ENCODE data around the gene ARL5C. TPM values are rescaled to one million over a fixed set of nuclear protein-coding genes. Genes with fewer than 3 reads are reported as not detected.

Gene ARL5C
- total RNA-seq, 2 donors from 2014 or later, result not detected

DNA sequence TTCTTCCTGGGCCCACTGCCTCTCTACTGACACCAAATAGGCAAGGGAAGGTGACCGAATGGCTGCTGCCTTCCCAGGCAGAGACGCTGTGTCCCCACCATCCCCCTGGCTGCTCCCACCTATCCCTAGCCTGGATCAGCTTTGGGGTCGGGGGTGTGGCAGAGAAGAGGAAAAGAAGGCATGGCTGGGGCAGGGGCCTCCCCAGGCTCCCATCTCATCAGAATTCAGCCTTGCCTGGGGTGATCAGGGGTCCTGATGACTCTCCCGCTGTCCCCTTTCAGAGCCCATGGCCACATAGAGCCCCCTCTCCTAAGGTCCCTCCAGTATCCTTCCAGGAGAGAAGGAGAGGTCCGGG is 15.2 kb downstream of the ARL5C start:
- Histone ChIP-seq H3K4me3 (peak overlapping the region; percentile 46 to 89), H3K27me3 (peaks cover 0 to 4% of the 10 kb centered on the region in 2 donors), H3K4me1 (peaks cover 0 to 18% of the 10 kb centered on the region in 2 donors), H3K27ac (peak overlapping the region; percentile 96 to 99), H3K36me3 (no peaks in the 10 kb centered on the region), H3K9me3 (no peaks in the 10 kb centered on the region)
- TF ChIP-seq, protein P1, sequence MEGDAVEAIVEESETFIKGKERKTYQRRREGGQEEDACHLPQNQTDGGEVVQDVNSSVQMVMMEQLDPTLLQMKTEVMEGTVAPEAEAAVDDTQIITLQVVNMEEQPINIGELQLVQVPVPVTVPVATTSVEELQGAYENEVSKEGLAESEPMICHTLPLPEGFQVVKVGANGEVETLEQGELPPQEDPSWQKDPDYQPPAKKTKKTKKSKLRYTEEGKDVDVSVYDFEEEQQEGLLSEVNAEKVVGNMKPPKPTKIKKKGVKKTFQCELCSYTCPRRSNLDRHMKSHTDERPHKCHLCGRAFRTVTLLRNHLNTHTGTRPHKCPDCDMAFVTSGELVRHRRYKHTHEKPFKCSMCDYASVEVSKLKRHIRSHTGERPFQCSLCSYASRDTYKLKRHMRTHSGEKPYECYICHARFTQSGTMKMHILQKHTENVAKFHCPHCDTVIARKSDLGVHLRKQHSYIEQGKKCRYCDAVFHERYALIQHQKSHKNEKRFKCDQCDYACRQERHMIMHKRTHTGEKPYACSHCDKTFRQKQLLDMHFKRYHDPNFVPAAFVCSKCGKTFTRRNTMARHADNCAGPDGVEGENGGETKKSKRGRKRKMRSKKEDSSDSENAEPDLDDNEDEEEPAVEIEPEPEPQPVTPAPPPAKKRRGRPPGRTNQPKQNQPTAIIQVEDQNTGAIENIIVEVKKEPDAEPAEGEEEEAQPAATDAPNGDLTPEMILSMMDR (IDR thresholded peaks at IDR 0.05), result no peak
- DNase-seq (ENCODE audit: low spot score), result no peak

GRCh38 chr17:39150104-39150634 is 15.8 kb downstream of the ARL5C start:
- Histone ChIP-seq H3K9me3 (no peaks in the 10 kb centered on the region), H3K4me1 (peaks cover 0 to 21% of the 10 kb centered on the region in 2 donors), H3K36me3 (no peaks in the 10 kb centered on the region), H3K27ac (peak overlapping the region in 1 of 2 donors; percentile 96), H3K4me3 (peak overlapping the region in 1 of 2 donors; percentile 89), H3K27me3 (peaks cover 0 to 4% of the 10 kb centered on the region in 2 donors)
- DNase-seq (ENCODE audit: low spot score), result no peak
- TF ChIP-seq, protein P1 (IDR thresholded peaks at IDR 0.05), result no peak

- DNase-seq (ENCODE audit: low spot score), result no peak
- TF ChIP-seq, protein P1 (IDR thresholded peaks at IDR 0.05), result no peak
- peaks cover 0 to 4% of the 10 kb centered on the region in 2 donors for H3K27me3 ChIP-seq
- H3K9me3 ChIP-seq, result no peaks in the 10 kb centered on the region
- H3K4me3 ChIP-seq, result no peak overlapping the region
- no peak overlapping the region for H3K27ac ChIP-seq
- peaks cover 0 to 39% of the 10 kb centered on the region in 2 donors for H3K4me1 ChIP-seq
- no peaks in the 10 kb centered on the region for H3K36me3 ChIP-seq
Observed at GRCh38 chr17:39147221-39148185, 18.5 kb downstream of the ARL5C start.

- no peak for DNase-seq (ENCODE audit: low spot score)
- H3K4me1 ChIP-seq, result peaks cover 0 to 28% of the 10 kb centered on the region in 2 donors
Observed at GRCh38 chr17:39146273-39146672, 19.7 kb downstream of the ARL5C start.

DNA sequence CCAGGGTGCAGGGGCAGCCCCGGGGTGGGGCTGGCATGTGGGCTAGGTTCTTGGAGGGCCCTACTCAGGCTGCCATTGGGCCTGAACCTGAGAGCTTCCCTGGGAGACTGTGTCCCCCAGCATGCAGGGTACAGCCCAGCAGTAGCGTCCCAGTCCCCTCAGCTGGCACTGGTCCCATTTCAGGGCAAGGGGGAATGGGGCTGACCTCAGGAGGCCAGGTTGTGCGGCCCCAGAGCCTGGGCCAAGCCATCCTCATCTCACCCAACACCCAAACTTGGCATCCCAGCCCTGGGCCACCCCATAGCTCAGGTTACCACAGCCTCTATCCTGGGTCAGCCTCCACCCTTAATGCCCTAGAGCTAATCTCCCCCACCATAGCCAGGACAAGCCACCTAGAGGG is 20.8 kb downstream of the ARL5C start:
- no peaks in the 10 kb centered on the region for H3K9me3 ChIP-seq
- peaks cover 0 to 23% of the 10 kb centered on the region in 2 donors for H3K4me1 ChIP-seq
- DNase-seq (ENCODE audit: low spot score), result no peak
- H3K27ac ChIP-seq, result peak overlapping the region; percentile 57 to 78
- H3K27me3 ChIP-seq, result no peaks in the 10 kb centered on the region
- H3K4me3 ChIP-seq, result no peak overlapping the region
- no peaks in the 10 kb centered on the region for H3K36me3 ChIP-seq
- TF ChIP-seq, protein P1 (IDR thresholded peaks at IDR 0.05), result no peak

More at GRCh38 chr17:39146273-39146672, 19.7 kb downstream of the ARL5C start:
- Histone ChIP-seq H3K9me3 (no peaks in the 10 kb centered on the region), H3K27me3 (peaks cover 0 to 4% of the 10 kb centered on the region in 2 donors), H3K27ac (no peak overlapping the region), H3K36me3 (no peaks in the 10 kb centered on the region), H3K4me3 (no peak overlapping the region)
- TF ChIP-seq, protein P1 (IDR thresholded peaks at IDR 0.05), result no peak
